HG03521 (cell line): ENCODE results near the gene DAPK1.
"Not testable (repeated sequence)": the region's sequence is repeated elsewhere in the genome, so short reads cannot be mapped to it uniquely, and the experiment has no call there.

Experiments used
- ATAC-seq: cut with Tn5 transposase; IDR thresholded peaks from one replicate; pipeline ENCODE4 v1.9.1; 2021; ENCODE audit warnings: mild to moderate bottlenecking, moderate library complexity; ENCODE audit not compliant: unreplicated experiment

DAPK1 gene

GRCh38 chr9:87729246-87729645 lies 231.6 kb downstream of the DAPK1 start:
- no peak for ATAC-seq

DNA sequence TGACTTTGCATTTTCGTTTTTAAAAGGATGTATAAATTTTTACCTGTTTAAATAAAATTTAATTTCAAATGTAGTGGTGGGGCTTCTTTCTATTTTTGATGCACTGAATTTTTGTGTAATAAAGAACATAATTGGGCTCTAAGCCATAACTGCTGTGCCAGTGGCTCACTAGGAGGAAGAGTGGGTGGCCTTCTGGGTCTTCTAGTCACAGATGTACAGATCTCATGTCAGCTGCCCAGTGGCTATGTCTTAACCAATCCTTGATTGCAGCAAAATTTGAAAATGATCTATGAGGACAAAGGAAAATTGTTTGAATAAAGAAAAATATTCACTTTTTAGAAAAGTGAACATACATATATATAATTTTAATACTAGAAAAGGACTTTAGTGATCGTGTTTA lies 233.7 kb downstream of the DAPK1 start:
- no peak for ATAC-seq

DNA sequence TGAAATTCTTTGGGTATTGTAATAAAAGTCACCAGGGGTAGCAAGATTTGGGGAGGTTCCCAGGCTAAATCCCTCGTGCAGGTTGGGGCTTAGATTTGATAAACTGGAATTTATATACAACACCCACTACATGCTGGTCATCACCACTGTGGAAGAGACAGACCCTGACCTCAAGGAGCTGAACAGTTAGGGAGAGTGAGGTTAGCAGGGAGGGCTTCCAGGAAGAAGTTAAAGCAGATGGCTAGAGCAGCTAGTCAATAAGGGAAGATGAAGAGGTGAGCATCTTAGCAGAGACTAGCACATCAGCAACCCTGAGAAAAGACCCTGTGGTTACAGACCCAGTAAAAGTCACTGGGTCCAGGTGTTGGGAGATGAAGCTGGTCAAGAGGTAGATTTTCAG lies 234.7 kb downstream of the DAPK1 start:
- no peak for ATAC-seq

- no peak for ATAC-seq
Observed at GRCh38 chr9:87732756-87733155, 235.1 kb downstream of the DAPK1 start.

GRCh38 chr9:87733273-87734052 lies 235.8 kb downstream of the DAPK1 start:
- ATAC-seq, result no peak

DNA sequence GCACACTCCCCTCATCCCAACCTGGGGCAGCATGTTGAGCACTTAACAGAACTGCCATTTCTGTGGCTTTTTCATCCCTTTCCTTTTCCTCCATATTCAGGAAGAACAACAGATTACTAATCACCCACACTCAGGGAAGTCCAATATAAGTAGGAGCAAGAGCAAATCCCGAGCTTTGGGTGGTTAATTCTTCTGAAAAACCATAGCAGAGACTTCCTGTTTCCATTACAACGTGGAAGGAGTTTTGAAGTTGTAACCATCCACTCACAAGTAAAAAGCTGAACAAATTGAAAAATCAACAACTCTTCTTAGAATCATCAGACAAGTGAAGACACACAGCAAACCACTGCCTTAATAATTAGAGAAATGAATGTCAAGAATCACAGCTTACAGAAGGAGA lies 236.4 kb downstream of the DAPK1 start:
- ATAC-seq, result no peak

- no peak for ATAC-seq
Observed at GRCh38 chr9:87739546-87739945, 241.9 kb downstream of the DAPK1 start.

GRCh38 chr9:87740209-87740608 lies 242.5 kb downstream of the DAPK1 start:
- ATAC-seq, result no peak

GRCh38 chr9:87741326-87741725 lies 243.7 kb downstream of the DAPK1 start:
- no peak for ATAC-seq

- no peak for ATAC-seq
Observed at GRCh38 chr9:87741891-87742290, 244.2 kb downstream of the DAPK1 start.

DNA sequence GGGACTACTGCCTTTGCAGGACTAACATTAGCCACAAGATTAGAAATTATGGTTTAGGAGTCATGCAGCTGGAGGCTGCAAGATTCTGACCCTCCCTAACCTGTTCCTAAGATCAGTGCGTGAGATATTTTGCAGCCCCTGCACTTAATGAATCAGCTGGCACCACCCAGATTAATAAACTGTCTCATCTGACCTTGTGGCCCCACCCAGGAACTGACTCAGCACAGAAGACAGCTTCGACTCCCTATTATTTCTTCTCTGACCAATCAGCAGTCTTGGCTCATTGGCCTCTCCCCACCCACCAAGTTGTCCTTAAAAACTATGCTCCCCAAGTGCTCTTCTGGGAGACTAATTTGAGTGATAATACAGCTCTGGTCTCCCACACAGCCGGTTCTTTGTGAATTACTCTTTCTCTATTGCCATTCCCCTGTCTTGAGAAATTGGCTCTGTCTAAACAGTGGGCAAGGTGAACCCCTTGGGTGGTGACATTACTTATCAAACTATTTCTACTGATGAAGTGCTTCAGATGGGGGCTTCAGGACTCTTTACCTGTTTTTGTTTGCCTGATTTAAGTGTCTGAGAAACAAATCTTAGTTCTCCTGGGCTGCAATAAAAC lies 245.3 kb downstream of the DAPK1 start:
- no peak for ATAC-seq

DNA sequence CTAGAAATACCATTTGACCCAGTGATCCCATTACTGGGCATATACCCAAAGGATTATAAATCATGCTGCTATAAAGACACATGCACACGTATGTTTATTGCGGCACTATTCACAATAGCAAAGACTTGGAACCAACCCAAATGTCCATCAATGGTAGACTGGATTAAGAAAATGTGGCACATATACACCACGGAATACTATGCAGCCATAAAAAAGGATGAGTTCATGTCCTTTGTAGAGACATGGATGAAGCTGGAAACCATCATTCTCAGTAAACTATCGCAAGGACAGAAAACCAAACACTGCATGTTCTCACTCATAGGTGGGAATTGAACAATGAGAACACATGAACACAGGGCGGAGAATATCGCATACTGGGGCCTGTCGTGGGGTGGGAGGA lies 246.6 kb downstream of the DAPK1 start:
- not testable (repeated sequence) for ATAC-seq

DNA sequence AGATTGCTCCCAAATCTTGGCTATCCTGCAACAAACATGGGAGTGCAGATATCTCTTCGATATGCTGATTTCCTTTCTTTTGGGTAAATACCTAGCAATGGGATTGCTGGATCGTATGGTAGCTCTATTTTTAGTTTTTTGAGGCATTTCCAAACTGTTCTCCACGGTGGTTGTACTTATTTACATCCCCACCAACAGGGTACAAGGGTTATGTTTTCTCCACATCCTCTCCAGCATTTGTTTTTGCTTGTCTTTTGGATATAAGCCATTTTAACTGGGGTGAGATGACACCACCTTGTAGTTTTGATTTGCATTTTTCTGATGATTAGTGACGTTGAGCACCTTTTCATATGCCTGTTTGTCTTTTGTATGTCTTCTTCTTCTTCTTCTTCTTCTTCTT lies 248.5 kb downstream of the DAPK1 start:
- ATAC-seq, result no peak

- no peak for ATAC-seq
Observed at GRCh38 chr9:87748881-87749280, 251.2 kb downstream of the DAPK1 start.

- ATAC-seq, result no peak
Observed at GRCh38 chr9:87749335-87750035, 251.8 kb downstream of the DAPK1 start.

DNA sequence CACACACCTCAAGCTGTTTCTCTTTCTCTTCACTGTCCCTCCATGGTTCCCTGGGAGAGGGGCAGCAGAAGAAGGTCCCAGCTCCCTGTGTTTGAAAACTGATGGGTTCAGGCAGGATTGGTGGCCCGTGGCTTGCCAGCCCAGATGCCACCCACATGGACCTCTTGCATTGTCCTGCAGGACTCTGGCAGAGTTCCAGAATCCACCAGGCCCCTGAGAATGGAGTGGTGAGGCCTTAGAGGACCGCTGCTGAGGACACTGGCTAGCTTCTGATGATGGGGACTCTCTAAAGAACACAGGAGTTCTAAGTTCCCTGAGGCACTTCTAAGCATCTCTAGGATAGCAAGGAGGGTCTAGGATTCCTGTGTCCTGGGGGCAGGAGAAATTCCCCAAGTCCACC lies 253.1 kb downstream of the DAPK1 start:
- ATAC-seq, result no peak

GRCh38 chr9:87751423-87751822 lies 253.8 kb downstream of the DAPK1 start:
- no peak for ATAC-seq

GRCh38 chr9:87751868-87752267 lies 254.2 kb downstream of the DAPK1 start:
- no peak for ATAC-seq

- no peak for ATAC-seq
Observed at GRCh38 chr9:87753313-87753712, 255.6 kb downstream of the DAPK1 start.
